Activated CD4-positive, alpha-beta T cell treated with anti-CD3 and anti-CD28 coated beads, Interleukin-2, Interleukin-4, amounts not matched to agents 100 ng/mL and 50 ng/mL, durations not matched to agents 16 hours and 8 hours (primary cell): ENCODE results near the gene ATAD2B.

Experiments used
- DNase-seq: peaks from one replicate; pipeline ENCODE4 v3.0.0-alpha.2; 2020; ENCODE audit warnings: low spot score

Gene ATAD2B

DNA sequence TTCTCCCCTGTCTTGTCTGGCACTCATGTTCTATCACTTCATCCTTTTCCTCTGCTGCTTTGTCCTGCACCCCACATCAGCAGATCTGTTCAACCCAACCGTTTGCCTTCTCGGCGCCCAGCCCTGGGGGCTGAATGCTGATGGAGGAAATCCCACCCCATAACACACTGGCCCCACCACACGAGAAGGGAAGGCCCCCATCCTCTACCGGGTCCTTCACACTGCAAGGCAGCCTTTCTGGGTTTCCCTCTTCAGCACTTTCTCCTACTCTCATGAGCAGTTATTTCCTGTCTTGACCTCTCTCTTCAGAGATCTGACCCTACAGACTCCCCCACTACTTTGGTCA, 227.4 kb downstream of the ATAD2B start:
- no peak for DNase-seq

DNA sequence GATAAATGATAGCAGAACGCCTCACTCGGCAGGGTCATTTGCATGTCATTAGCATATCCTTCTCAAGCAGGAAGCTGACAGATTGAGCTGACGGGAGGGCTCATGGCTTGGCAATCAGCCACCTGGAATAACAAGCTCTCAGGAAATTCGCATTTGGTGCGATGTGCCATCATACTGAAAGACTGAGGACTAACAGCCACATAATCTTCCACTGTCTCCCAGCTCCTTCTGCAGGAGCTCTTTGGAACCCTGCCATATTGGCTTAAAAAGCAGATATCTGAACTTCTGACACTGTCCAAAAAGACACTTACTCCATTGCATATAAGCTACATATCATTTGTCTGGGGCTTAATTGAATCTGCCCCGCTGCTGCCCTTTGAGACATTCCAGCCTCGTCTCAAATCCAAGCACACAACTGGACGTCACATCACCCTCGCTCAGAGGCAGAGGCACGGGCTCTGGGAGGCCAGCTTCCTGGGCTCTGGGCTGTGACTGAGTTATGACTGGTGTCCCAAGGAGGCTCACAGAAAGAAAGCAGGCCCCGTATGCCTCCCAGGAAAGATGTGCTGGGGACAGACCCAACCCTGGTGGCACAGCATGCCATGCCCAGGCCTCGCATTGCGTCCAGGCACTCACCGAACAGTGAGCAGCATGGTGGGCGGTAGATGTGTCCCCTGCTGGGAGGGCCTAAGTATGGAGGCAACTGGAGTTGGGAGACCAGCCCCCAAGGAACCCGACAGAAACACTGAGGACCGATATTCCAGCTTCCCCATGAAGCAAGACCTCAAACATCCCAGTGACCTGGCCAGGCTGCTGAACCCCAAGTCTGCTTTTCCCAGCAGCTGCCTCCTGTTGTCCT, 228.0 kb downstream of the ATAD2B start:
- no peak for DNase-seq
